Activated gamma-delta T cell treated with anti-CD3 and anti-CD28 coated beads, Interleukin-2, amount 50 U/mL, for 16 hours (primary cell): ENCODE measurements around the gene SERPINA6.
"Not testable (repeated sequence)": the region's sequence is repeated elsewhere in the genome, so short reads cannot be mapped to it uniquely, and the experiment has no call there.

Experiments
- DNase-seq: peaks from one replicate; pipeline ENCODE4 v3.0.0-alpha.2; 2020; ENCODE audit warnings: low read depth

Gene SERPINA6

GRCh38 chr14:94291906-94292525 lies 31.1 kb downstream of the SERPINA6 start:
- DNase-seq: no peak

GRCh38 chr14:94291159-94291905 lies 31.8 kb downstream of the SERPINA6 start:
- DNase-seq: no peak

GRCh38 chr14:94290197-94290596 lies 32.9 kb downstream of the SERPINA6 start:
- no peak for DNase-seq

GRCh38 chr14:94288610-94289465 lies 34.3 kb downstream of the SERPINA6 start:
- DNase-seq: no peak

- DNase-seq: no peak
Measured at GRCh38 chr14:94285158-94285557, 38.0 kb downstream of the SERPINA6 start.

GRCh38 chr14:94284221-94284620 lies 38.9 kb downstream of the SERPINA6 start:
- DNase-seq: no peak

- DNase-seq: no peak
Measured at GRCh38 chr14:94282991-94283723, 40.0 kb downstream of the SERPINA6 start.

GRCh38 chr14:94278731-94279130 lies 44.4 kb downstream of the SERPINA6 start:
- DNase-seq: no peak

GRCh38 chr14:94276898-94277561 lies 46.1 kb downstream of the SERPINA6 start:
- not testable (repeated sequence) for DNase-seq

GRCh38 chr14:94269156-94269555 lies 54.0 kb downstream of the SERPINA6 start:
- DNase-seq: no peak

GRCh38 chr14:94268582-94268981 lies 54.6 kb downstream of the SERPINA6 start:
- DNase-seq: not testable (repeated sequence)

GRCh38 chr14:94267352-94267751 lies 55.8 kb downstream of the SERPINA6 start:
- no peak for DNase-seq

- not testable (repeated sequence) for DNase-seq
Measured at GRCh38 chr14:94264195-94264594, 58.9 kb downstream of the SERPINA6 start.
